PC-3 (cell line): ENCODE measurements around the gene LTBP3.

Experiments used
- EZH2 ChIP-seq: fragments of 300-600 bp; sonication (generic); IDR thresholded peaks from one replicate; pipeline ENCODE4 v1.6.1; 2017; ENCODE audit warnings: antibody characterized with exemption, mild to moderate bottlenecking, low read length; ENCODE audit not compliant: unreplicated experiment
- EZH2phosphoT487 ChIP-seq: fragments of 300-600 bp; sonication (generic); IDR thresholded peaks from 2 replicates; pipeline ENCODE4 v1.6.1; 2018; ENCODE audit warnings: mild to moderate bottlenecking, antibody characterized with exemption, low read length, borderline replicate concordance
- TF ChIP-seq, protein P1 (sequence below): fragments of 300-600 bp; sonication (generic); conservative IDR thresholded peaks from 2 replicates; pipeline ENCODE4 v1.5.1; 2017; ENCODE audit warnings: antibody characterized with exemption, low read depth, mild to moderate bottlenecking, low read length

DNA sequence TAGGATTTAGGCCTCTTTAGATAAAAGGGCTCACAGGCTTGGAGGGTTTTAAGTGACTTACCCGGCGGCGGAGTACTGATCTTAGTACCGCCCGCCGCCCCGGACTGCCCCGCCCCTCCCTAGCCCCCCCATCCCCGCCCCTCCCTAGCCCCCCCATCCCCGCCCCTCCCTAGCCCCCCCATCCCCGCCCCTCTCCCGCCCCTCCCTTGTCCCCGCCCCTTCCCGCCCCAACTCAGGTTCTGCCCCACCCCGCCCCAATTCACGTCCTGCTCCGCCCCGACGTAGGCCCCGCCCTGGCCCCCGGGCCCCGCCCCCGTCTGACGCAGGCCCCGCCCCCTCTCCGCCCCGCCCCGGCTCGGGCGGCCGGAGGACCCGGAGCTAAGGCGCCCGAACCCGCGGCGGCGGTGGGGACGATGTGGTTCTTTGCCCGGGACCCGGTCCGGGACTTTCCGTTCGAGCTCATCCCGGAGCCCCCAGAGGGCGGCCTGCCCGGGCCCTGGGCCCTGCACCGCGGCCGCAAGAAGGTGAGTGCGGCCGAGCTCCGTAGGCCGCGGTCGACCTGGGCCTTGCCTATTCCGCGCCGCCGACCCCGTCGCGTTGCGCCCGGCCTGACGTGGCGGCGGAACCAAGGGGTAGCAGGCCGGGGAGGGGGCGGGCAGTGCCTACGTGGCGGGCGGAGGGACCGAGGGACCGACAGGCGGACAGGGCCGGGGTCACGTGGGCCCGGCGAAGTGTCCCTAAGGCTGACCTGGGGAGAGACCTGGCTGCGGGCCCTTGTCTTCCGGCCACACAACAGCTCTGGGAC lies 33.2 kb downstream of the LTBP3 start, which contains the start of gene SCYL1:
- TF ChIP-seq, protein P1, sequence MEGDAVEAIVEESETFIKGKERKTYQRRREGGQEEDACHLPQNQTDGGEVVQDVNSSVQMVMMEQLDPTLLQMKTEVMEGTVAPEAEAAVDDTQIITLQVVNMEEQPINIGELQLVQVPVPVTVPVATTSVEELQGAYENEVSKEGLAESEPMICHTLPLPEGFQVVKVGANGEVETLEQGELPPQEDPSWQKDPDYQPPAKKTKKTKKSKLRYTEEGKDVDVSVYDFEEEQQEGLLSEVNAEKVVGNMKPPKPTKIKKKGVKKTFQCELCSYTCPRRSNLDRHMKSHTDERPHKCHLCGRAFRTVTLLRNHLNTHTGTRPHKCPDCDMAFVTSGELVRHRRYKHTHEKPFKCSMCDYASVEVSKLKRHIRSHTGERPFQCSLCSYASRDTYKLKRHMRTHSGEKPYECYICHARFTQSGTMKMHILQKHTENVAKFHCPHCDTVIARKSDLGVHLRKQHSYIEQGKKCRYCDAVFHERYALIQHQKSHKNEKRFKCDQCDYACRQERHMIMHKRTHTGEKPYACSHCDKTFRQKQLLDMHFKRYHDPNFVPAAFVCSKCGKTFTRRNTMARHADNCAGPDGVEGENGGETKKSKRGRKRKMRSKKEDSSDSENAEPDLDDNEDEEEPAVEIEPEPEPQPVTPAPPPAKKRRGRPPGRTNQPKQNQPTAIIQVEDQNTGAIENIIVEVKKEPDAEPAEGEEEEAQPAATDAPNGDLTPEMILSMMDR: no peak
- TF ChIP-seq EZH2 (no peak), EZH2phosphoT487 (no peak)
